Daoy (cell line): ENCODE data around the gene RABIF. TPM values are rescaled to one million over a fixed set of nuclear protein-coding genes. Genes with fewer than 3 reads are reported as not detected.

Experiments used
- DNase-seq: peaks from one replicate; pipeline ENCODE4 v3.0.0-alpha.2; 2015; ENCODE audit warnings: low read depth
- total RNA-seq: library from RNA; depleted of rRNA; stranded (reverse); fragments of >200 nt; shearing (Covaris generic); gene quantifications from 2 replicates; pipeline ENCODE4 v1.2.3, GENCODE V29; 2014

RABIF gene
- total RNA-seq, 1 experiment from 2014 or later: 5.9 TPM

GRCh38 chr1:202873026-202873425, 15.9 kb downstream of the RABIF start:
- DNase-seq: no peak

GRCh38 chr1:202871367-202871766, 17.6 kb downstream of the RABIF start:
- no peak for DNase-seq

- DNase-seq: no peak
These were observed 26.0 kb downstream of the RABIF start for GRCh38 chr1:202862679-202863560.

- DNase-seq: peak; percentile 95
These were observed 27.4 kb downstream of the RABIF start for GRCh38 chr1:202861420-202862132.

GRCh38 chr1:202860744-202861419, 28.1 kb downstream of the RABIF start:
- peak; percentile 67 for DNase-seq

- DNase-seq: no peak
These were observed 30.0 kb downstream of the RABIF start for GRCh38 chr1:202858789-202859414.

- no peak for DNase-seq
These were observed 30.6 kb downstream of the RABIF start for GRCh38 chr1:202858331-202858730.

GRCh38 chr1:202857136-202857610, 31.8 kb downstream of the RABIF start:
- no peak for DNase-seq

GRCh38 chr1:202856014-202856413, 32.9 kb downstream of the RABIF start:
- no peak for DNase-seq

GRCh38 chr1:202854787-202855186, 34.2 kb downstream of the RABIF start:
- no peak for DNase-seq

- DNase-seq: peak; percentile 69
These were observed 36.6 kb downstream of the RABIF start for GRCh38 chr1:202852163-202852904.

GRCh38 chr1:202850593-202851362, 38.2 kb downstream of the RABIF start:
- no peak for DNase-seq

GRCh38 chr1:202848191-202848542, 40.8 kb downstream of the RABIF start:
- no peak for DNase-seq

GRCh38 chr1:202844935-202845334, 44.0 kb downstream of the RABIF start:
- DNase-seq: no peak

- no peak for DNase-seq
These were observed 44.7 kb downstream of the RABIF start for GRCh38 chr1:202844259-202844658.

GRCh38 chr1:202843081-202843480, 45.9 kb downstream of the RABIF start:
- no peak for DNase-seq

GRCh38 chr1:202837746-202838262, 51.1 kb downstream of the RABIF start:
- no peak for DNase-seq

- DNase-seq: no peak
These were observed 52.1 kb downstream of the RABIF start for GRCh38 chr1:202836623-202837403.

- DNase-seq: no peak
These were observed 53.3 kb downstream of the RABIF start for GRCh38 chr1:202835548-202836072.
